SK-N-SH (cell line): ENCODE data around the gene PDE2A.

Source experiments
- ELF1 ChIP-seq: IDR thresholded peaks from 2 replicates; pipeline ENCODE4 v1.4.0; 2012
- EP300 ChIP-seq, 2 experiments: IDR thresholded peaks; 2 replicates each; pipeline versions ENCODE4 v1.4.0 to v1.6.1; 2012; ENCODE audit warnings: borderline replicate concordance in 1 of 2, low read depth in 1 of 2, low read length in 1 of 2
- EZH2phosphoT487 ChIP-seq: fragments of 200-600 bp; sonication (generic); IDR thresholded peaks from 2 replicates; pipeline ENCODE4 v1.6.1; 2017; ENCODE audit warnings: low read depth, mixed run types, mild to moderate bottlenecking, antibody characterized with exemption, moderate library complexity, borderline replicate concordance
- FOXM1 ChIP-seq: IDR thresholded peaks from 2 replicates; pipeline ENCODE4 v1.4.0; 2012; ENCODE audit warnings: low read depth, mild to moderate bottlenecking
- GABPA ChIP-seq: IDR thresholded peaks from 2 replicates; pipeline ENCODE4 v1.4.0; 2012; ENCODE audit warnings: low read depth, mild to moderate bottlenecking
- RAD21 ChIP-seq: IDR thresholded peaks from 2 replicates; pipeline ENCODE4 v1.6.1; 2012; ENCODE audit warnings: mild to moderate bottlenecking, low read length
- RXRA ChIP-seq: IDR thresholded peaks from 2 replicates; pipeline ENCODE4 v1.4.0; 2012; ENCODE audit warnings: low read depth, mild to moderate bottlenecking, borderline replicate concordance
- SMC3 ChIP-seq: IDR thresholded peaks from 2 replicates; pipeline ENCODE4 v1.6.1; 2012; ENCODE audit warnings: low read depth, low read length, improper control_type of control experiment
- TF ChIP-seq, protein P1 (sequence below): IDR thresholded peaks from 2 replicates; pipeline ENCODE4 v1.6.1; 2012; ENCODE audit warnings: mild to moderate bottlenecking, low read depth, low read length, moderate library complexity
- TF ChIP-seq, protein P2 (sequence below): fragments of 200-600 bp; sonication (generic); IDR thresholded peaks from 2 replicates; pipeline ENCODE4 v1.6.1; 2017; ENCODE audit warnings: antibody characterized with exemption, mild to moderate bottlenecking, moderate library complexity

DNA sequence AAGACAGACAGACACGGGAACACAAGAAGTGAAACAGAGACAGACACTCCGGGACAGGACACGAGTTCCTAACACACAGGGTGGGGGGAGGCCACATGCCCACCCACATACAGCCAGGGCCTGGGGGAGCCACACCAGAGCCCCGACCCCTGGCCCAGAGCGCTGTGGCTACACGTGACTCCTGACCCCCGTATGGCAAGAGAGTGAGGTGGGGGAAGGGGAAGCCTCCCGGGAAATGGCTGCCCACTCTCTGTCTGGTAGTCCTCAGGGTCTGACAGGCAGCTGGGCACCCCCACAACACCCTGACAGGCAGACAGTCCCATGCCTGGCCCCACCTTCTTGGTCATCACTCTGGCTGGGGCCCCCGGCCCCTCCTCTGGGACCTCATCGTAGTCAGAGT is 38.6 kb upstream of the PDE2A start:
- TF ChIP-seq FOXM1 (no peak), EP300 (IDR thresholded peaks at IDR 0.05; ENCODE audit: borderline replicate concordance in 1 of 2, low read depth in 1 of 2, low read length in 1 of 2) (no peak), SMC3 (no peak), RAD21 (no peak), ELF1 (no peak), GABPA (no peak), EZH2phosphoT487 (no peak), RXRA (no peak)
- TF ChIP-seq, protein P1, sequence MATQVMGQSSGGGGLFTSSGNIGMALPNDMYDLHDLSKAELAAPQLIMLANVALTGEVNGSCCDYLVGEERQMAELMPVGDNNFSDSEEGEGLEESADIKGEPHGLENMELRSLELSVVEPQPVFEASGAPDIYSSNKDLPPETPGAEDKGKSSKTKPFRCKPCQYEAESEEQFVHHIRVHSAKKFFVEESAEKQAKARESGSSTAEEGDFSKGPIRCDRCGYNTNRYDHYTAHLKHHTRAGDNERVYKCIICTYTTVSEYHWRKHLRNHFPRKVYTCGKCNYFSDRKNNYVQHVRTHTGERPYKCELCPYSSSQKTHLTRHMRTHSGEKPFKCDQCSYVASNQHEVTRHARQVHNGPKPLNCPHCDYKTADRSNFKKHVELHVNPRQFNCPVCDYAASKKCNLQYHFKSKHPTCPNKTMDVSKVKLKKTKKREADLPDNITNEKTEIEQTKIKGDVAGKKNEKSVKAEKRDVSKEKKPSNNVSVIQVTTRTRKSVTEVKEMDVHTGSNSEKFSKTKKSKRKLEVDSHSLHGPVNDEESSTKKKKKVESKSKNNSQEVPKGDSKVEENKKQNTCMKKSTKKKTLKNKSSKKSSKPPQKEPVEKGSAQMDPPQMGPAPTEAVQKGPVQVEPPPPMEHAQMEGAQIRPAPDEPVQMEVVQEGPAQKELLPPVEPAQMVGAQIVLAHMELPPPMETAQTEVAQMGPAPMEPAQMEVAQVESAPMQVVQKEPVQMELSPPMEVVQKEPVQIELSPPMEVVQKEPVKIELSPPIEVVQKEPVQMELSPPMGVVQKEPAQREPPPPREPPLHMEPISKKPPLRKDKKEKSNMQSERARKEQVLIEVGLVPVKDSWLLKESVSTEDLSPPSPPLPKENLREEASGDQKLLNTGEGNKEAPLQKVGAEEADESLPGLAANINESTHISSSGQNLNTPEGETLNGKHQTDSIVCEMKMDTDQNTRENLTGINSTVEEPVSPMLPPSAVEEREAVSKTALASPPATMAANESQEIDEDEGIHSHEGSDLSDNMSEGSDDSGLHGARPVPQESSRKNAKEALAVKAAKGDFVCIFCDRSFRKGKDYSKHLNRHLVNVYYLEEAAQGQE: no peak
- TF ChIP-seq, protein P2, sequence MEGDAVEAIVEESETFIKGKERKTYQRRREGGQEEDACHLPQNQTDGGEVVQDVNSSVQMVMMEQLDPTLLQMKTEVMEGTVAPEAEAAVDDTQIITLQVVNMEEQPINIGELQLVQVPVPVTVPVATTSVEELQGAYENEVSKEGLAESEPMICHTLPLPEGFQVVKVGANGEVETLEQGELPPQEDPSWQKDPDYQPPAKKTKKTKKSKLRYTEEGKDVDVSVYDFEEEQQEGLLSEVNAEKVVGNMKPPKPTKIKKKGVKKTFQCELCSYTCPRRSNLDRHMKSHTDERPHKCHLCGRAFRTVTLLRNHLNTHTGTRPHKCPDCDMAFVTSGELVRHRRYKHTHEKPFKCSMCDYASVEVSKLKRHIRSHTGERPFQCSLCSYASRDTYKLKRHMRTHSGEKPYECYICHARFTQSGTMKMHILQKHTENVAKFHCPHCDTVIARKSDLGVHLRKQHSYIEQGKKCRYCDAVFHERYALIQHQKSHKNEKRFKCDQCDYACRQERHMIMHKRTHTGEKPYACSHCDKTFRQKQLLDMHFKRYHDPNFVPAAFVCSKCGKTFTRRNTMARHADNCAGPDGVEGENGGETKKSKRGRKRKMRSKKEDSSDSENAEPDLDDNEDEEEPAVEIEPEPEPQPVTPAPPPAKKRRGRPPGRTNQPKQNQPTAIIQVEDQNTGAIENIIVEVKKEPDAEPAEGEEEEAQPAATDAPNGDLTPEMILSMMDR: no peak
